Panc1 (cell line): Measurements from ENCODE around the gene FIBP. TPM values are rescaled to one million over a fixed set of nuclear protein-coding genes. Genes with fewer than 3 reads are reported as not detected.

Experiments used
- ATAC-seq: fragments of 200-7000 bp; cut with Tn5 transposase; 2 replicates; pipeline ENCODE4 v1.9.1; 2020; ENCODE audit warnings: mild to moderate bottlenecking, moderate library complexity
- BruUV-seq: library from RNA; stranded (reverse); fragments of 400-500 nt; replicated peaks from 2 replicates; lab custom pipeline; 2021; lab: Mats Ljungman, UMichigan
- CTCF ChIA-PET: fragments of 300-600 bp; sonication (Branson Sonifier 250); formaldehyde crosslinking; loops from one replicate; lab custom pipeline; 2022; ENCODE audit warnings: antibody characterized with exemption; lab: Charles Lee
- POLR2A ChIA-PET: fragments of 300-600 bp; sonication (Branson Sonifier 250); formaldehyde crosslinking; loops from one replicate; lab custom pipeline; 2022; ENCODE audit warnings: antibody characterized with exemption; lab: Charles Lee
- DNase-seq: peaks from one replicate; pipeline ENCODE4 v3.0.0-alpha.2; 2010; ENCODE audit warnings: low read depth, low spot score
- H3K27ac ChIP-seq: 2 replicates; pipeline ENCODE4 v1.5.1; 2011; ENCODE audit warnings: mild to moderate bottlenecking, low read length, inconsistent platforms
- H3K27me3 ChIP-seq: fragments of 200-500 bp; sonication (Bioruptor generic); 2 replicates; pipeline ENCODE4 v1.6.0; 2014; ENCODE audit warnings: low read length, inconsistent platforms; ENCODE audit not compliant: control insufficient read depth, insufficient read depth
- H3K36me3 ChIP-seq: fragments of 200-500 bp; sonication (Bioruptor generic); 2 replicates; pipeline ENCODE4 v1.5.1; 2014; ENCODE audit warnings: inconsistent platforms, mild to moderate bottlenecking, low read length, moderate library complexity; ENCODE audit not compliant: control insufficient read depth, insufficient read depth
- H3K4me1 ChIP-seq: 2 replicates; pipeline ENCODE4 v1.5.1; 2011; ENCODE audit warnings: inconsistent platforms, mild to moderate bottlenecking, low read length, moderate library complexity; ENCODE audit not compliant: control insufficient read depth, insufficient read depth
- H3K4me3 ChIP-seq, 2 experiments: 2 replicates each; pipeline ENCODE4 v1.5.1; 2011 to 2012; ENCODE audit warnings: low read depth in 2 of 2, low read length in 2 of 2, mild to moderate bottlenecking in 2 of 2, inconsistent platforms in 1 of 2, moderate library complexity in 1 of 2
- H3K9me3 ChIP-seq: fragments of 200-500 bp; sonication (Bioruptor generic); 2 replicates; pipeline ENCODE4 v1.5.1; 2014; ENCODE audit warnings: low read depth, mild to moderate bottlenecking, inconsistent platforms, low read length, moderate library complexity; ENCODE audit not compliant: control insufficient read depth, insufficient read depth
- CTCF ChIP-seq: fragments of 450-650 bp; IDR thresholded peaks from 2 replicates; pipeline ENCODE4 v1.5.1; 2017; ENCODE audit warnings: mild to moderate bottlenecking
- POLR2AphosphoS5 ChIP-seq: IDR thresholded peaks from 2 replicates; pipeline ENCODE4 v1.6.1; 2012; ENCODE audit warnings: mild to moderate bottlenecking, low read depth, low read length, moderate library complexity
- REST ChIP-seq, 2 experiments: IDR thresholded peaks; 2 replicates each; pipeline ENCODE4 v1.6.1; 2011 to 2012; ENCODE audit warnings: low read depth in 2 of 2, control low read depth in 1 of 2, low read length in 1 of 2, mild to moderate bottlenecking in 1 of 2, moderate library complexity in 1 of 2; ENCODE audit not compliant: insufficient read depth in 1 of 2
- SIN3A ChIP-seq: IDR thresholded peaks from 2 replicates; pipeline ENCODE4 v1.6.1; 2012; ENCODE audit warnings: low read depth, mild to moderate bottlenecking, low read length, moderate library complexity, borderline replicate concordance; ENCODE audit not compliant: insufficient read depth
- TCF7L2 ChIP-seq: IDR thresholded peaks from 2 replicates; pipeline ENCODE4 v1.6.1; 2011; ENCODE audit warnings: mild to moderate bottlenecking, low read depth, low read length, inconsistent platforms
- in situ Hi-C: cut with HindIII; loops from 2 replicates; pipeline ENCODE4 v1.10.0; 2016; ENCODE audit warnings: low sequenced_read_pairs, low pct_unique_long_range_greater_than_20kb
- intact Hi-C: fragments of 100-400 bp; cut with micrococcal nuclease; formaldehyde crosslinking; loops from one replicate; pipeline ENCODE4 v1.10.0; 2022; ENCODE audit not compliant: unreplicated experiment
- total RNA-seq: library from RNA; stranded (reverse); gene quantifications from one replicate; pipeline ENCODE4 v1.2.1, GENCODE V29; 2021; ENCODE audit not compliant: unreplicated experiment

Gene FIBP
- total RNA-seq, 1 experiment from 2014 or later = 105 TPM

GRCh38 chr11:65834202-65834601 is 54.1 kb downstream of the FIBP start:
- no peak overlapping the region for H3K27ac ChIP-seq
- intact Hi-C loops (no loop called here), in situ Hi-C loops (no loop called here)
- no peak for TF ChIP-seq SIN3A
- no peak for TF ChIP-seq CTCF
- TF ChIP-seq TCF7L2 = no peak
- no peak for TF ChIP-seq REST (IDR thresholded peaks at IDR 0.05; ENCODE audit: insufficient read depth in 1 of 2, low read depth in 2 of 2, low read length in 1 of 2)
- TF ChIP-seq POLR2AphosphoS5 = no peak
- no peaks in the 10 kb centered on the region for H3K4me1 ChIP-seq
- H3K36me3 ChIP-seq = no peaks in the 10 kb centered on the region
- BruUV-seq = no TSS peak
- POLR2A ChIA-PET = no interaction called here
- ATAC-seq = no peak
- H3K4me3 ChIP-seq = peak overlapping the region; percentile 13 to 21; a peak in 3 of 4 replicates
- H3K27me3 ChIP-seq = peaks cover 6% of the 10 kb centered on the region; the same call in 1 of the 2 replicates
- H3K9me3 ChIP-seq = no peaks in the 10 kb centered on the region; the same call in 1 of the 2 replicates
- CTCF ChIA-PET = interaction anchor here (1.5 kb wide), 1 partner anchor 17 kb away, joined by 6 read pairs; no protein-coding TSS in a partner anchor
- DNase-seq = no peak

Other genes starting within 250 kb of the FIBP start
- gene RELA, start 225.6 kb downstream of the FIBP start, total RNA-seq = 141 TPM
- gene KAT5, start 176.2 kb downstream of the FIBP start, total RNA-seq = 84.2 TPM
- 107 TPM for gene RNASEH2C, start 167.7 kb downstream of the FIBP start, total RNA-seq
- 35.0 TPM for gene AP5B1, start 107.5 kb downstream of the FIBP start, total RNA-seq
- 0.23 TPM for gene OVOL1, start 101.4 kb downstream of the FIBP start, total RNA-seq
- not detected for gene SNX32, start 54.5 kb downstream of the FIBP start, total RNA-seq
- 1,911 TPM for gene CFL1, start 30.3 kb downstream of the FIBP start, total RNA-seq
- 140 TPM for gene MUS81, start 28.0 kb downstream of the FIBP start, total RNA-seq
- 23.7 TPM for gene EFEMP2, start 15.7 kb downstream of the FIBP start, total RNA-seq
- gene CTSW, start 8.6 kb downstream of the FIBP start, total RNA-seq = not detected
- gene CCDC85B, start 2.2 kb upstream of the FIBP start, total RNA-seq = 85.4 TPM
- gene FOSL1, start 11.9 kb upstream of the FIBP start, total RNA-seq = 186 TPM
- 84.7 TPM for gene C11orf68, start 30.6 kb upstream of the FIBP start, total RNA-seq
- gene DRAP1, start 31.0 kb upstream of the FIBP start, total RNA-seq = 581 TPM
- gene TSGA10IP, start 57.0 kb upstream of the FIBP start, total RNA-seq = not detected
- gene SART1, start 73.3 kb upstream of the FIBP start, total RNA-seq = 76.4 TPM
- gene EIF1AD, start 113.7 kb upstream of the FIBP start, total RNA-seq = 64.6 TPM
- gene BANF1, start 114.0 kb upstream of the FIBP start, total RNA-seq = 494 TPM
- gene CST6, start 123.5 kb upstream of the FIBP start, total RNA-seq = 0.23 TPM
- 0.15 TPM for gene CATSPER1, start 138.0 kb upstream of the FIBP start, total RNA-seq
- not detected for gene GAL3ST3, start 160.7 kb upstream of the FIBP start, total RNA-seq
- 271 TPM for gene SF3B2, start 163.9 kb upstream of the FIBP start, total RNA-seq
- gene PACS1, start 181.8 kb upstream of the FIBP start, total RNA-seq = 91.8 TPM